SK-N-SH (cell line): Measurements from ENCODE around the gene NUDCD3. TPM values are rescaled to one million over a fixed set of nuclear protein-coding genes. Genes with fewer than 3 reads are reported as not detected.

Experiments used
- CTCF ChIA-PET: fragments of 300-600, 350-600 bp; formaldehyde crosslinking; extraction: SDS; loops from one replicate; lab custom pipeline; 2021; lab: Yijun Ruan, JAX
- POLR2A ChIA-PET: fragments of 350-600 bp; sonication (Branson Sonifier 250); formaldehyde crosslinking; extraction: SDS; loops from one replicate; lab custom pipeline; 2020; ENCODE audit warnings: antibody characterized with exemption, inconsistent platforms; lab: Yijun Ruan, JAX
- DNase-seq: peaks from one replicate; pipeline ENCODE4 v3.0.0; 2012
- H2AFZ ChIP-seq: fragments of 200-600 bp; sonication (generic); 2 replicates; pipeline ENCODE4 v1.8.1; 2016; ENCODE audit warnings: antibody characterized with exemption, mild to moderate bottlenecking, low read depth
- H3F3A ChIP-seq: fragments of 200-600 bp; sonication (generic); replicated peaks from 2 replicates; pipeline ENCODE3; 2016; ENCODE audit warnings: antibody characterized with exemption, mild to moderate bottlenecking; ENCODE audit not compliant: insufficient read depth
- H3K27ac ChIP-seq, 2 experiments: fragments of 200-500 bp in 1 of 2; fragments of 200-600 bp in 1 of 2; sonication (Bioruptor generic) in 1 of 2; sonication (generic), shearing (Covaris generic) in 1 of 2; 2 replicates each; pipeline versions ENCODE4 v1.5.1 to v1.6.1; 2014 to 2016; ENCODE audit warnings: low read depth in 2 of 2, inconsistent platforms in 1 of 2, low read length in 1 of 2, mild to moderate bottlenecking in 1 of 2, mixed read lengths in 1 of 2
- H3K27me3 ChIP-seq: fragments of 200-600 bp; sonication (generic), shearing (Covaris generic); 2 replicates; pipeline ENCODE4 v1.6.1; 2016; ENCODE audit warnings: mixed run types; ENCODE audit not compliant: insufficient read depth
- H3K36me3 ChIP-seq, 2 experiments: fragments of 200-500 bp in 1 of 2; fragments of 200-600 bp in 1 of 2; sonication (Bioruptor generic) in 1 of 2; sonication (generic) in 1 of 2; replicated peaks in 1 of 2; 2 replicates each; pipeline versions ENCODE3 to v1.5.1; 2014 to 2016; ENCODE audit warnings: low read length in 1 of 2, mild to moderate bottlenecking in 1 of 2; ENCODE audit not compliant: insufficient read depth in 2 of 2, control insufficient read depth in 1 of 2
- H3K4me1 ChIP-seq, 2 experiments: fragments of 200-500 bp in 1 of 2; fragments of 200-600 bp in 1 of 2; sonication (Bioruptor generic) in 1 of 2; sonication (generic), shearing (Covaris generic) in 1 of 2; 2 replicates each; pipeline versions ENCODE4 v1.5.1 to v1.6.1; 2014 to 2016; ENCODE audit warnings: low read depth in 1 of 2, low read length in 1 of 2, mixed run types in 1 of 2; ENCODE audit not compliant: insufficient read depth in 2 of 2, control insufficient read depth in 1 of 2
- H3K4me2 ChIP-seq: fragments of 200-600 bp; sonication (generic), shearing (Covaris generic); 2 replicates; pipeline ENCODE4 v1.6.1; 2017; ENCODE audit warnings: mixed run types
- H3K4me3 ChIP-seq, 2 experiments: fragments of 200-500 bp in 1 of 2; fragments of 200-600 bp in 1 of 2; sonication (Bioruptor generic) in 1 of 2; sonication (generic), shearing (Covaris generic) in 1 of 2; 2 replicates each; pipeline versions ENCODE4 v1.5.1 to v1.8.1; 2014 to 2016; ENCODE audit warnings: low read depth in 2 of 2, inconsistent platforms in 1 of 2, low read length in 1 of 2, mild to moderate bottlenecking in 1 of 2, mixed read lengths in 1 of 2, moderate library complexity in 1 of 2
- H3K79me2 ChIP-seq: fragments of 200-600 bp; sonication (generic); 2 replicates; pipeline ENCODE4 v1.8.1; 2017; ENCODE audit warnings: mild to moderate bottlenecking; ENCODE audit not compliant: insufficient read depth
- H3K9ac ChIP-seq: fragments of 200-600 bp; sonication (generic); 2 replicates; pipeline ENCODE4 v1.6.1; 2017; ENCODE audit warnings: mixed run types
- H3K9me2 ChIP-seq: fragments of 200-600 bp; sonication (generic); 2 replicates; pipeline ENCODE4 v1.6.1; 2017; ENCODE audit warnings: mixed run types
- H3K9me3 ChIP-seq: fragments of 200-600 bp; sonication (generic); 2 replicates; pipeline ENCODE4 v1.6.1; 2017; ENCODE audit warnings: mixed run types, mild to moderate bottlenecking, moderate library complexity
- H4K20me1 ChIP-seq: fragments of 200-600 bp; sonication (generic); 2 replicates; pipeline ENCODE4 v1.6.1; 2017; ENCODE audit warnings: mild to moderate bottlenecking, mixed run types; ENCODE audit not compliant: insufficient read depth
- ELF1 ChIP-seq: IDR thresholded peaks from 2 replicates; pipeline ENCODE4 v1.4.0; 2012
- FOXJ3 ChIP-seq: sonication (generic); formaldehyde crosslinking; IDR thresholded peaks from 2 replicates; pipeline ENCODE4 v1.5.1; 2020; ENCODE audit warnings: mild to moderate bottlenecking, missing genetic modification reagents
- GABPA ChIP-seq: IDR thresholded peaks from 2 replicates; pipeline ENCODE4 v1.4.0; 2012; ENCODE audit warnings: low read depth, mild to moderate bottlenecking
- GATA2 ChIP-seq: sonication (generic); formaldehyde crosslinking; IDR thresholded peaks from 2 replicates; pipeline ENCODE4 v1.5.0; 2020; ENCODE audit warnings: mild to moderate bottlenecking, missing genetic modification reagents
- JUND ChIP-seq: IDR thresholded peaks from 2 replicates; pipeline ENCODE4 v1.4.0; 2012
- MEF2A ChIP-seq: IDR thresholded peaks from 2 replicates; pipeline ENCODE4 v1.4.0; 2012; ENCODE audit warnings: low read depth, borderline replicate concordance
- MXI1 ChIP-seq: IDR thresholded peaks from 2 replicates; pipeline ENCODE4 v1.6.1; 2012; ENCODE audit warnings: mild to moderate bottlenecking, low read depth, low read length, improper control_type of control experiment
- NFIC ChIP-seq: IDR thresholded peaks from 2 replicates; pipeline ENCODE4 v1.4.0; 2012; ENCODE audit warnings: borderline replicate concordance
- NRF1 ChIP-seq: IDR thresholded peaks from 2 replicates; pipeline ENCODE4 v1.6.1; 2012; ENCODE audit warnings: low read depth, mild to moderate bottlenecking, low read length
- RAD21 ChIP-seq: IDR thresholded peaks from 2 replicates; pipeline ENCODE4 v1.6.1; 2012; ENCODE audit warnings: mild to moderate bottlenecking, low read length
- RCOR1 ChIP-seq: fragments of 150-350 bp; IDR thresholded peaks from 2 replicates; pipeline ENCODE4 v1.6.1; 2017; ENCODE audit warnings: antibody characterized with exemption, low read length
- RXRA ChIP-seq: IDR thresholded peaks from 2 replicates; pipeline ENCODE4 v1.4.0; 2012; ENCODE audit warnings: low read depth, mild to moderate bottlenecking, borderline replicate concordance
- SIN3A ChIP-seq: IDR thresholded peaks from 2 replicates; pipeline ENCODE4 v1.6.1; 2012; ENCODE audit warnings: low read depth, mild to moderate bottlenecking, low read length, moderate library complexity, borderline replicate concordance
- TAF1 ChIP-seq: IDR thresholded peaks from 2 replicates; pipeline ENCODE4 v1.6.1; 2012; ENCODE audit warnings: low read depth, mild to moderate bottlenecking, low read length, moderate library complexity, borderline replicate concordance
- TEAD4 ChIP-seq: IDR thresholded peaks from 2 replicates; pipeline ENCODE4 v1.4.0; 2012; ENCODE audit warnings: mild to moderate bottlenecking, borderline replicate concordance; ENCODE audit not compliant: insufficient read depth
- YY1 ChIP-seq: IDR thresholded peaks from 2 replicates; pipeline ENCODE4 v1.4.0; 2012; ENCODE audit warnings: low read depth, mild to moderate bottlenecking
- WGBS: methylation state at CpG from one replicate; pipeline ENCODE4 v1.1.6; 2017; ENCODE audit warnings: low lambda C conversion rate; 5-methylcytosine and 5-hydroxymethylcytosine counted together
- polyA plus RNA-seq, 3 experiments: library from polyadenylated mRNA; depleted of rRNA; stranded (reverse); fragments of >200 nt; gene quantifications; 2 replicates each; pipeline ENCODE4 v1.2.3, GENCODE V29; 2012
- TF ChIP-seq, protein P1 (sequence below): IDR thresholded peaks from 2 replicates; pipeline ENCODE4 v1.4.0; 2012; ENCODE audit warnings: low read depth
- TF ChIP-seq, protein P2 (sequence below): fragments of 150-350 bp; IDR thresholded peaks from 2 replicates; pipeline ENCODE4 v1.6.1; 2016; ENCODE audit warnings: mild to moderate bottlenecking, low read depth, low read length
- TF ChIP-seq, protein P3 (sequence below): IDR thresholded peaks from 2 replicates; pipeline ENCODE4 v1.4.0; 2012; ENCODE audit warnings: low read depth, borderline replicate concordance
- TF ChIP-seq, protein P4 (sequence below): IDR thresholded peaks from 2 replicates; pipeline ENCODE4 v1.6.1; 2012; ENCODE audit warnings: mild to moderate bottlenecking, low read depth, low read length, moderate library complexity
- TF ChIP-seq, protein P5 (sequence below): IDR thresholded peaks from 2 replicates; pipeline ENCODE4 v1.4.0; 2012; ENCODE audit warnings: low read depth, borderline replicate concordance

Gene NUDCD3
- polyA plus RNA-seq, 1 of the 3 experiments (the other 2 are of a cell fraction), result 66.0 TPM

DNA sequence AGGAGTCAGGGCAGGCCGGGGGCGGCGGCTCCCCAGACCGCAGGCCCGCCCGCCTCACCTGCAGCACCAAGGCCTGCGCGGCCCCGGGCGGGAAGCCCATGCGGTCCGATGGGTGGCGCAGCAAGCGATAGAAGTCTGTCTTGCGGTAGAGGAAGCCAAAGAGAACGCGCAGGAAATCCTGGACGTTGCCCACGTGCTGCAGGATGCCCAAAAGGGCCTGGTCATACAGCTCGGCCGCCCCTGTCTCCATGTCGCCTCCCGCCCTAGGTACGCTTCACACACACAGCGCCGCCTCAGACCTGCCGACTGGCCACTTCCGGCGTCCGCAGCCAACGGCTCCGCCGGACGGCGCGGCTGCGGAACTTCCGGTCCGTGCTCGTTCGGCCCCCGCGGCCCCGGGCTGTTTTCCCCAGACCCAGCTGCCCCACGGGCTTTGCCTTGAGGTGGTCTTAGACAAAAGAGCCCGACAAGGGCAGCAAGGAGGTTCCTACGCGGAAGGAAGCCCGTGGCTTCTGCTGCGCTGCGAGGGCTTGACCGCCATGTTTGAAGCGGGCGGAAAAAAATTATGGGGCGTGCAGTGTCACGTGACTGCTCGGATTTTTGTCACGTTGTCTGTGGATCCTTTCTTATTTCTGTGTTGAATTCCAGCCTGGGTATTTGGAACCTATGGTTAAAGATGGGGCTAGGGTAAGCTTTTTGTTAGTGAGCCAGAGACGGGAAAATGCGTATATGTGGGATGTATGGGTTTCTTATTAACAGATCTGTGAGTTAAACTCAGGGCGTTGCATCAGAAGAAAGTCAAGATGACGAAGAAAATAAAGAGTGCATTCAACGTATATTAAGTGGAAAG is at the start of gene NUDCD3 (continued):
- TF ChIP-seq, protein P1, sequence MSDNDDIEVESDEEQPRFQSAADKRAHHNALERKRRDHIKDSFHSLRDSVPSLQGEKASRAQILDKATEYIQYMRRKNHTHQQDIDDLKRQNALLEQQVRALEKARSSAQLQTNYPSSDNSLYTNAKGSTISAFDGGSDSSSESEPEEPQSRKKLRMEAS, result peak; percentile 95
- TF ChIP-seq FOXJ3 (CRISPR knock-in tag) (peak; percentile 75; the same call in 1 of the 2 replicates), YY1 (peak; percentile 100), GATA2 (CRISPR knock-in tag) (no peak), MEF2A (no peak), NRF1 (no peak), TAF1 (peak; percentile 91), RCOR1 (0 out of 2 replicates have a peak, but pooled peaks have one; percentile 24), RXRA (no peak)
- TF ChIP-seq, protein P2, sequence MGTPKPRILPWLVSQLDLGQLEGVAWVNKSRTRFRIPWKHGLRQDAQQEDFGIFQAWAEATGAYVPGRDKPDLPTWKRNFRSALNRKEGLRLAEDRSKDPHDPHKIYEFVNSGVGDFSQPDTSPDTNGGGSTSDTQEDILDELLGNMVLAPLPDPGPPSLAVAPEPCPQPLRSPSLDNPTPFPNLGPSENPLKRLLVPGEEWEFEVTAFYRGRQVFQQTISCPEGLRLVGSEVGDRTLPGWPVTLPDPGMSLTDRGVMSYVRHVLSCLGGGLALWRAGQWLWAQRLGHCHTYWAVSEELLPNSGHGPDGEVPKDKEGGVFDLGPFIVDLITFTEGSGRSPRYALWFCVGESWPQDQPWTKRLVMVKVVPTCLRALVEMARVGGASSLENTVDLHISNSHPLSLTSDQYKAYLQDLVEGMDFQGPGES, result 0 out of 2 replicates have a peak, but pooled peaks have one; percentile 10
- TF ChIP-seq, protein P3, sequence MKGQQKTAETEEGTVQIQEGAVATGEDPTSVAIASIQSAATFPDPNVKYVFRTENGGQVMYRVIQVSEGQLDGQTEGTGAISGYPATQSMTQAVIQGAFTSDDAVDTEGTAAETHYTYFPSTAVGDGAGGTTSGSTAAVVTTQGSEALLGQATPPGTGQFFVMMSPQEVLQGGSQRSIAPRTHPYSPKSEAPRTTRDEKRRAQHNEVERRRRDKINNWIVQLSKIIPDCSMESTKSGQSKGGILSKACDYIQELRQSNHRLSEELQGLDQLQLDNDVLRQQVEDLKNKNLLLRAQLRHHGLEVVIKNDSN, result peak; percentile 98
- TF ChIP-seq, all 33 proteins: peak for 19

DNA sequence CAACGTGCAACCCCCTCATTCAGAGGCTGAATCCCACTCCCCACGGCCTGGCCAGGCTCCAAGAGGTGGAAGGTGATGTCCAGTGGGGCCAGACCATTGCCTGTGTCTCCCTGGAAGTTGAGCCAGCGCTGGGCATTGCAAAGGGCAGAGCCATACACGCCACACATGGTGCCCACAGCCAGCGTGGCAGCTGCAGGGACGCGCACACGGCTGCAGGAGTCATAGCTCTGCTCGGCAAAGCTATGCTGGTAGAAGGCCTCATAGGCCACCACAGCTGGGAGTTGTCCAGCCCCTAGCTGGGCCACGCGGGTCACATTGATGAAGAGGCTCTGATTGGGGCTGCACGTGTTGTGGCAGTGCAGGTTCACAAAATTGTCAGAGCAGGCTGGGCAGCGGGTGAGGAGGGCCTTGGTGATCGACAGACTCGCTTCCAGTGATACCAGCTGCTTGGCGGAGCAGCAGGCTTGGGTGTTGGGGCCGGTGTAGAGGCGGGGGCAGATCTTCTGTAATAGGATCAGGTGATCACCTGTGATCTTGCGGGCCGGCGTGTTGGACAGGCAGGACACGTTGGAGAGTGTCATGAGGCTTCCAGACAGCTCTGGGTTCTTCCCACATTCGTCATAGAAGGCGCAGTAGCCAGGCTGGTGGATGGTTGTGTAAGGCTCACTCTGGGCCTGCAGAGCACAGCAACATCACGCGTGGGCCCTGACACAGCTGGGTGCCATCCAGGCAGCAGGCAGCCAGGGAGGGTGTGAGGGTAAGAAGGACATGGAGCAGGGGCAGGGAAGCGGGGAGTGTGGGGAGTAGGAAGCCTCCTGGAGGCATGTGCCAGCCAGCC is 49.4 kb upstream of the NUDCD3 start:
- H3K9ac ChIP-seq, result no peak overlapping the region
- POLR2A ChIA-PET, result interaction anchor here (0.6 kb wide), 1 partner anchor 25 kb away, joined by 3 read pairs; no protein-coding TSS in a partner anchor
- no peak for TF ChIP-seq RXRA
- TF ChIP-seq FOXJ3 (CRISPR knock-in tag), result no peak
- no peak for TF ChIP-seq RCOR1
- TF ChIP-seq JUND, result no peak
- TF ChIP-seq, protein P4, sequence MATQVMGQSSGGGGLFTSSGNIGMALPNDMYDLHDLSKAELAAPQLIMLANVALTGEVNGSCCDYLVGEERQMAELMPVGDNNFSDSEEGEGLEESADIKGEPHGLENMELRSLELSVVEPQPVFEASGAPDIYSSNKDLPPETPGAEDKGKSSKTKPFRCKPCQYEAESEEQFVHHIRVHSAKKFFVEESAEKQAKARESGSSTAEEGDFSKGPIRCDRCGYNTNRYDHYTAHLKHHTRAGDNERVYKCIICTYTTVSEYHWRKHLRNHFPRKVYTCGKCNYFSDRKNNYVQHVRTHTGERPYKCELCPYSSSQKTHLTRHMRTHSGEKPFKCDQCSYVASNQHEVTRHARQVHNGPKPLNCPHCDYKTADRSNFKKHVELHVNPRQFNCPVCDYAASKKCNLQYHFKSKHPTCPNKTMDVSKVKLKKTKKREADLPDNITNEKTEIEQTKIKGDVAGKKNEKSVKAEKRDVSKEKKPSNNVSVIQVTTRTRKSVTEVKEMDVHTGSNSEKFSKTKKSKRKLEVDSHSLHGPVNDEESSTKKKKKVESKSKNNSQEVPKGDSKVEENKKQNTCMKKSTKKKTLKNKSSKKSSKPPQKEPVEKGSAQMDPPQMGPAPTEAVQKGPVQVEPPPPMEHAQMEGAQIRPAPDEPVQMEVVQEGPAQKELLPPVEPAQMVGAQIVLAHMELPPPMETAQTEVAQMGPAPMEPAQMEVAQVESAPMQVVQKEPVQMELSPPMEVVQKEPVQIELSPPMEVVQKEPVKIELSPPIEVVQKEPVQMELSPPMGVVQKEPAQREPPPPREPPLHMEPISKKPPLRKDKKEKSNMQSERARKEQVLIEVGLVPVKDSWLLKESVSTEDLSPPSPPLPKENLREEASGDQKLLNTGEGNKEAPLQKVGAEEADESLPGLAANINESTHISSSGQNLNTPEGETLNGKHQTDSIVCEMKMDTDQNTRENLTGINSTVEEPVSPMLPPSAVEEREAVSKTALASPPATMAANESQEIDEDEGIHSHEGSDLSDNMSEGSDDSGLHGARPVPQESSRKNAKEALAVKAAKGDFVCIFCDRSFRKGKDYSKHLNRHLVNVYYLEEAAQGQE, result no peak
- TF ChIP-seq TEAD4, result no peak
- no peak for TF ChIP-seq GABPA
- no peak for TF ChIP-seq RAD21
- no peak for TF ChIP-seq SIN3A
- TF ChIP-seq, protein P5, sequence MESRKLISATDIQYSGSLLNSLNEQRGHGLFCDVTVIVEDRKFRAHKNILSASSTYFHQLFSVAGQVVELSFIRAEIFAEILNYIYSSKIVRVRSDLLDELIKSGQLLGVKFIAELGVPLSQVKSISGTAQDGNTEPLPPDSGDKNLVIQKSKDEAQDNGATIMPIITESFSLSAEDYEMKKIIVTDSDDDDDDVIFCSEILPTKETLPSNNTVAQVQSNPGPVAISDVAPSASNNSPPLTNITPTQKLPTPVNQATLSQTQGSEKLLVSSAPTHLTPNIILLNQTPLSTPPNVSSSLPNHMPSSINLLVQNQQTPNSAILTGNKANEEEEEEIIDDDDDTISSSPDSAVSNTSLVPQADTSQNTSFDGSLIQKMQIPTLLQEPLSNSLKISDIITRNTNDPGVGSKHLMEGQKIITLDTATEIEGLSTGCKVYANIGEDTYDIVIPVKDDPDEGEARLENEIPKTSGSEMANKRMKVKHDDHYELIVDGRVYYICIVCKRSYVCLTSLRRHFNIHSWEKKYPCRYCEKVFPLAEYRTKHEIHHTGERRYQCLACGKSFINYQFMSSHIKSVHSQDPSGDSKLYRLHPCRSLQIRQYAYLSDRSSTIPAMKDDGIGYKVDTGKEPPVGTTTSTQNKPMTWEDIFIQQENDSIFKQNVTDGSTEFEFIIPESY, result no peak
- TF ChIP-seq ELF1, result no peak
- no peak for TF ChIP-seq TAF1
- TF ChIP-seq NFIC, result no peak
- no peak for TF ChIP-seq MXI1
- TF ChIP-seq, all 33 proteins: peak for 0
- Histone ChIP-seq H3K27ac (no peak overlapping the region), H3K4me2 (no peak overlapping the region), H3K79me2 (no peaks in the 10 kb centered on the region), H3K36me3 (no peaks in the 10 kb centered on the region), H3K4me1 (peaks cover 0 to 16% of the 10 kb centered on the region in 2 experiments; a peak in 1 of 4 replicates), H4K20me1 (no peaks in the 10 kb centered on the region), H3K4me3 (no peak overlapping the region), H3K27me3 (no peaks in the 10 kb centered on the region), H3K9me2 (no peaks in the 10 kb centered on the region), H3F3A (no peaks in the 10 kb centered on the region), H3K9me3 (no peaks in the 10 kb centered on the region), H2AFZ (no peak overlapping the region)
- WGBS, result 81% methylated on average over 27 of the region's 27 CpGs
- peak; percentile 15 for DNase-seq
- CTCF ChIA-PET, result interaction anchor here (0.6 to 0.8 kb wide), 2 partner anchors 26 to 677 kb away, joined by 3 read pairs; no protein-coding TSS in a partner anchor
